RWPE1 (cell line): Measurements from ENCODE around the gene TSPAN5.
"Not testable (repeated sequence)": the region's sequence is repeated elsewhere in the genome, so short reads cannot be mapped to it uniquely, and the experiment has no call there.

Experiments
- CTCF ChIA-PET: fragments of 350-600 bp; sonication (Branson Sonifier 250); formaldehyde crosslinking; extraction: SDS; loops from one replicate; lab custom pipeline; 2021; lab: Yijun Ruan, JAX
- POLR2A ChIA-PET: fragments of 400-600 bp; formaldehyde crosslinking; extraction: SDS; loops from one replicate; lab custom pipeline; 2020; ENCODE audit warnings: antibody characterized with exemption; ENCODE audit not compliant: low non-redundant PET; lab: Yijun Ruan, JAX
- DNase-seq: peaks from one replicate; pipeline ENCODE4 v3.0.0; 2012; ENCODE audit warnings: low spot score
- H3K27ac ChIP-seq: fragments of 450-650 bp; 2 replicates; pipeline ENCODE4 v1.5.1; 2017
- CTCF ChIP-seq: fragments of 450-650 bp; conservative IDR thresholded peaks from 2 replicates; pipeline ENCODE4 v1.5.1; 2017; ENCODE audit warnings: low read depth, mild to moderate bottlenecking

The TSPAN5 gene

GRCh38 chr4:98539299-98539698 lies 119.1 kb downstream of the TSPAN5 start:
- CTCF ChIA-PET, result no interaction called here

GRCh38 chr4:98536631-98537030 lies 121.8 kb downstream of the TSPAN5 start:
- ChIA-PET CTCF (no interaction called here), POLR2A (no interaction called here)
- H3K27ac ChIP-seq, result no peak overlapping the region
- no peak for DNase-seq
- no peak for TF ChIP-seq CTCF

More at GRCh38 chr4:98539299-98539698, 119.1 kb downstream of the TSPAN5 start:
- POLR2A ChIA-PET, result no interaction called here
- no peak for DNase-seq
- TF ChIP-seq CTCF, result no peak
- H3K27ac ChIP-seq, result no peak overlapping the region

GRCh38 chr4:98534146-98534545 lies 124.3 kb downstream of the TSPAN5 start:
- H3K27ac ChIP-seq, POLR2A ChIA-PET, DNase-seq: not testable (repeated sequence)
- CTCF ChIA-PET, result interaction anchor here (0.6 to 0.7 kb wide), 2 partner anchors 87 to 284 kb away, joined by 3 to 5 read pairs; no protein-coding TSS in a partner anchor

- H3K27ac ChIP-seq, result no peak overlapping the region
- ChIA-PET CTCF (interaction anchor here (0.5 kb wide), 1 partner anchor 1886 kb away, joined by 5 read pairs; no protein-coding TSS in a partner anchor), POLR2A (no interaction called here)
- no peak for TF ChIP-seq CTCF
- DNase-seq, result no peak
These were observed 127.8 kb downstream of the TSPAN5 start for GRCh38 chr4:98530572-98530971.

GRCh38 chr4:98529970-98530569 lies 128.3 kb downstream of the TSPAN5 start:
- no peak for TF ChIP-seq CTCF
- POLR2A ChIA-PET, result no interaction called here
- no peak for DNase-seq
- H3K27ac ChIP-seq, result no peak overlapping the region
- CTCF ChIA-PET, result interaction anchor here (0.5 kb wide), 1 partner anchor 1887 kb away, joined by 5 read pairs; no protein-coding TSS in a partner anchor

- no peak for TF ChIP-seq CTCF
- DNase-seq, result no peak
- no peak overlapping the region for H3K27ac ChIP-seq
- CTCF ChIA-PET, result interaction anchor here (0.6 kb wide), 1 partner anchor 216 kb away, joined by 3 read pairs; no protein-coding TSS in a partner anchor
- POLR2A ChIA-PET, result no interaction called here
These were observed 129.5 kb downstream of the TSPAN5 start for GRCh38 chr4:98528882-98529281.

- ChIA-PET CTCF (no interaction called here), POLR2A (no interaction called here)
- no peak overlapping the region for H3K27ac ChIP-seq
- TF ChIP-seq CTCF, result no peak
- DNase-seq, result no peak
These were observed 130.7 kb downstream of the TSPAN5 start for GRCh38 chr4:98527534-98528269.
